ENCODE results near the gene LPAR1.
A peak's percentile ranks its signal among the peaks of the same experiment; 100 is the strongest.

LPAR1 gene

DNA sequence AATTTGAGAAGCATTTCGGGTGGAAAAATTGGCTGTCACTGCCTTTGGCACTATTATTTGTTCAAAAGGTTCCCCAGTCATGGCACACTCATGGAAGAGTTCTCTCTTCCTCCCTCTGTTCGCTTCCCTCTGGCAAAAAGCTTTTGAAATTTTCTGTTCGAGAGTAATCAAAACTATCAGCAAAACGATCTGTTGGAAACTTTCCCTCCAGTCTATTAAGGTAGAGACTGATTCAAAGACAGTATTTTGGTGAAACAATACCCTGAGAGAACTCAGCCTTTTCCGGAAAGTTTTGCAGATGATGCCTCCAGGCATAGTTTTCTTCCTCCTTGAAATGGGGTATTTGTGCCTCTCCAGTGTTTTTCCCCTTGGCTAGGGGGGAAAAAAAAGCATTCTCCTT lies 3.6 kb upstream of the LPAR1 start:
- no peak overlapping the region for H3K27ac ChIP-seq
- no peaks in the 10 kb centered on the region for H3K36me3 ChIP-seq (replicated peaks)
- in situ Hi-C loops (cut with HindIII; ENCODE audit: low pct_ligation_motif_present, low sequenced_read_pairs), result no loop called here
- TF ChIP-seq, protein P1, sequence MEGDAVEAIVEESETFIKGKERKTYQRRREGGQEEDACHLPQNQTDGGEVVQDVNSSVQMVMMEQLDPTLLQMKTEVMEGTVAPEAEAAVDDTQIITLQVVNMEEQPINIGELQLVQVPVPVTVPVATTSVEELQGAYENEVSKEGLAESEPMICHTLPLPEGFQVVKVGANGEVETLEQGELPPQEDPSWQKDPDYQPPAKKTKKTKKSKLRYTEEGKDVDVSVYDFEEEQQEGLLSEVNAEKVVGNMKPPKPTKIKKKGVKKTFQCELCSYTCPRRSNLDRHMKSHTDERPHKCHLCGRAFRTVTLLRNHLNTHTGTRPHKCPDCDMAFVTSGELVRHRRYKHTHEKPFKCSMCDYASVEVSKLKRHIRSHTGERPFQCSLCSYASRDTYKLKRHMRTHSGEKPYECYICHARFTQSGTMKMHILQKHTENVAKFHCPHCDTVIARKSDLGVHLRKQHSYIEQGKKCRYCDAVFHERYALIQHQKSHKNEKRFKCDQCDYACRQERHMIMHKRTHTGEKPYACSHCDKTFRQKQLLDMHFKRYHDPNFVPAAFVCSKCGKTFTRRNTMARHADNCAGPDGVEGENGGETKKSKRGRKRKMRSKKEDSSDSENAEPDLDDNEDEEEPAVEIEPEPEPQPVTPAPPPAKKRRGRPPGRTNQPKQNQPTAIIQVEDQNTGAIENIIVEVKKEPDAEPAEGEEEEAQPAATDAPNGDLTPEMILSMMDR (IDR thresholded peaks at IDR 0.05; ENCODE audit: low read depth, low read length, missing control alignments), result no peak
- H3K4me3 ChIP-seq (ENCODE audit: low read depth, low read length), result no peak overlapping the region
- DNase-seq, result no peak
- no peaks in the 10 kb centered on the region for H3K27me3 ChIP-seq (replicated peaks)

DNA sequence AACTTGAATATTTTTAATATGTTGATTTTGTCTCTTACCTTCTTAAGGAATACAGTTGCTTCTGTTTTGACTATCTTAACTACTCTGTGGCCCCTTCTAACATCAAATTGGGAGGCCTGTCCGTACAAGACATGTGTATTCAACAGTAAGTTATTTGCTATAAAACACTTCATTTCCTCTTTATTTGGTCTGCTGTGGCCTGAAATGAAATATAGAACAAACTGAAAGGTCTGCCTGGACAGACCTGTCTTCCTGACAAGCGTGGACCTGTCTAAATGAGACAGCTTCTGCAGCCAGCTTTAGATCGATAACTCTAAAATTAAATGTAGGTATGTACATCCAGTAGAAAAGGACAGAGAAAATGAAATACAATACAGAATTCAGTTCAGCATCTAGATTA lies 2.2 kb upstream of the LPAR1 start:
- TF ChIP-seq, protein P1 (IDR thresholded peaks at IDR 0.05; ENCODE audit: low read depth, low read length, missing control alignments), result no peak
- DNase-seq, result no peak
- no peak overlapping the region for H3K4me3 ChIP-seq (ENCODE audit: low read depth, low read length)
- H3K27ac ChIP-seq, result no peak overlapping the region
- no peaks in the 10 kb centered on the region for H3K36me3 ChIP-seq (replicated peaks)
- no peaks in the 10 kb centered on the region for H3K27me3 ChIP-seq (replicated peaks)
- in situ Hi-C loops (cut with HindIII; ENCODE audit: low pct_ligation_motif_present, low sequenced_read_pairs), result no loop called here

- no peak overlapping the region for H3K27ac ChIP-seq
- peak overlapping the region; percentile 78 for H3K4me3 ChIP-seq (ENCODE audit: low read depth, low read length)
- H3K36me3 ChIP-seq (replicated peaks), result no peaks in the 10 kb centered on the region
- TF ChIP-seq, protein P1 (IDR thresholded peaks at IDR 0.05; ENCODE audit: low read depth, low read length, missing control alignments), result no peak
- no peaks in the 10 kb centered on the region for H3K27me3 ChIP-seq (replicated peaks)
- in situ Hi-C loops (cut with HindIII; ENCODE audit: low pct_ligation_motif_present, low sequenced_read_pairs), result no loop called here
- DNase-seq, result no peak
Observed at GRCh38 chr9:111039231-111039906, 1.1 kb upstream of the LPAR1 start.

GRCh38 chr9:111037708-111038330 lies 451 bp downstream of the LPAR1 start:
- TF ChIP-seq, protein P1 (IDR thresholded peaks at IDR 0.05; ENCODE audit: low read depth, low read length, missing control alignments), result no peak
- in situ Hi-C loops (cut with HindIII; ENCODE audit: low pct_ligation_motif_present, low sequenced_read_pairs), result no loop called here
- Histone ChIP-seq H3K36me3 (replicated peaks) (no peaks in the 10 kb centered on the region), H3K27ac (peak overlapping the region; percentile 0), H3K4me3 (ENCODE audit: low read depth, low read length) (peak overlapping the region; percentile 78), H3K27me3 (replicated peaks) (no peaks in the 10 kb centered on the region)
- no peak for DNase-seq

- Histone ChIP-seq H3K36me3 (replicated peaks) (no peaks in the 10 kb centered on the region), H3K27me3 (replicated peaks) (no peaks in the 10 kb centered on the region), H3K4me3 (ENCODE audit: low read depth, low read length) (peak overlapping the region; percentile 78), H3K27ac (peak overlapping the region; percentile 0)
- in situ Hi-C loops (cut with HindIII; ENCODE audit: low pct_ligation_motif_present, low sequenced_read_pairs), result no loop called here
- TF ChIP-seq, protein P1 (IDR thresholded peaks at IDR 0.05; ENCODE audit: low read depth, low read length, missing control alignments), result no peak
- DNase-seq, result peak; percentile 14
Observed at GRCh38 chr9:111037356-111037707, 938 bp downstream of the LPAR1 start.
